Measurements from ENCODE around the gene TMEM192. TPM values are rescaled to one million over a fixed set of nuclear protein-coding genes. Genes with fewer than 3 reads are reported as not detected.

The TMEM192 gene
- 12.3 and 14.1 TPM in 2 replicates for total RNA-seq

DNA sequence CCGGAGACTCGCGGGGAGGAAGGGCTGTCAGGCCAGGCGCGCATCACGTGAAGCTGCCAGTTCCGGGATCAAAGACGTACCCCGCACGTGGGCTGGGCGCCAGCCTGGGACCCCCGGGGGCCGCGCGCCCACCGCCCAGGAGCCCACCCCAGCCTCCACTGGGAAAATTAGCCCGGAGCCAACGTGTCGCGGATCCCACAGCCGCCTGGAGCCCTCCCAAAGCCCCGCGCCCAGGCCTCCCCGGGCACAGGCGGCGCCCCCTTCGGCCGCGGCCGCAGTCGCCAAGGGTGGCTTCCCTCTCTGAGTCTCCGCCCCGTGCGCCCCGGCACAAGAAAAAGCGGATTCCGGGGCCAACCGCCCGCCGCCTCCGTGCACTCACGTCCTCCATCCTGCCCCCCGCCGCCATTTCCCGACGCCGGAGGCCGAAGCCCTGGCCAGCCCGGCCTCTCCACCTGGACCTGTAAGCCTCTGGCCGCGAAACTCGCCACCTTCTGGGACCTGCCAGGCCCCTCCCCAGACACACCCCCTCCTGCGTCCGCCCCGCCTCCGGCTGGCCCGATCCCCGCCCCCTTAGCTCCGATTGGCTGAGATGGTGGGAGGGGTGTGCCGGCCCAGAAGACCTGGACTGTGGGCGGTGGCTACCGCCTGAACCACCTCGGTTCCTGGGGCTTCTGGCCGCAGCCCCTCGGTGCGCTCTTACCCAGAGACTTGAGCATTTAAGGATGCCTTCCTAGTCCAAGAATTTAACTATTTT, at the start of gene TMEM192:
TSS of gene TMEM192 (minus strand) at position 493 of the 754 bp plus-strand sequence. CDS start at position 406, 87 bp downstream.

GRCh38 chr4:165053645-165054044, 59.0 kb downstream of the TMEM192 start, which contains the start of gene TRIM75:
TRIM75 (plus strand) TSS chr4:165053866; CDS start chr4:165059148, 5,282 bp downstream.

GRCh38 chr4:165031436-165032211, 81.0 kb downstream of the TMEM192 start, which contains the start of gene TRIM60:
TRIM60 (plus strand) TSS chr4:165031999; CDS start chr4:165040073, 8,074 bp downstream.

Other genes with a start within 250 kb of the TMEM192 start
- gene APELA, start 235.7 kb downstream of the TMEM192 start, total RNA-seq = not detected in 2 replicates
- 3.3 and 4.6 TPM in 2 replicates for gene TRIM61, start 135.2 kb downstream of the TMEM192 start, total RNA-seq
- not detected in 2 replicates for gene TRIM60, start 80.9 kb downstream of the TMEM192 start, total RNA-seq
- not detected in 2 replicates for gene TRIM75, start 59.0 kb downstream of the TMEM192 start, total RNA-seq
- gene KLHL2, start 94.7 kb upstream of the TMEM192 start, total RNA-seq = 8.4 and 10.5 TPM in 2 replicates
- 164 and 183 TPM in 2 replicates for gene MSMO1, start 214.8 kb upstream of the TMEM192 start, total RNA-seq